T-helper 1 cell (primary cell): ENCODE measurements around the gene CDH4.

Experiments
- DNase-seq, 5 donors: peaks; one replicate each; pipeline ENCODE4 v3.0.0-alpha.2; 2012 to 2020

CDH4 gene

GRCh38 chr20:61760731-61761130, 508.7 kb downstream of the CDH4 start:
- DNase-seq: no peak

GRCh38 chr20:61761453-61762166, 509.5 kb downstream of the CDH4 start:
- no peak for DNase-seq

- no peak for DNase-seq
These were observed 510.2 kb downstream of the CDH4 start for GRCh38 chr20:61762167-61762710.

- no peak for DNase-seq
These were observed 511.1 kb downstream of the CDH4 start for GRCh38 chr20:61762886-61763739.

- no peak for DNase-seq
These were observed 511.8 kb downstream of the CDH4 start for GRCh38 chr20:61763740-61764400.

DNA sequence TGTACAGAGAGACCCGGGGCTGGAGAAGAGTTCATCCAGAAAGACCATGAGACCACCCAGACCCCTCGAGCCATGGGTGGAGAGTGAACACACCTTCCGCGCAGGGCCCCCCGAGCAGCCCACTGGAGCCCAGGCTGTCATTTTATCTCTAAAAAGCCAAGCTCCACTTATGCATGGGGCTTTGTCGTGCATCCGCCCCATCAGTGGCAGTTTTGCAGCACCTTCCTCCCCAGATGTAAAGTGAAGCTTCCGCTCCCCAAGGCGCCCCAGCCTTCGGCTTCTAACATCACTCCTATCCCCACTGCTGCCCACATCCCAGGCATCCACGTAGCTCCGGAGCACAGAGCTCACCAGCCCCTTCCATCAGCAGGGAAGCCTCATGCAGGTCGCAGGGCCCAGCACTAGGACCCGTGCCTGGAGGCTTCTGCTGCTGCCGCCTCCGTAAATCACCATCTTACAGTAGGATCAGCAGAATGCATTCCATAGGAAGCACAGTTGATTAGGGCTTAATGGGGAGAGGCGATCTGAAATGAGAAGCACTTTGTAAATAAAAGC, 512.5 kb downstream of the CDH4 start:
- no peak for DNase-seq

DNA sequence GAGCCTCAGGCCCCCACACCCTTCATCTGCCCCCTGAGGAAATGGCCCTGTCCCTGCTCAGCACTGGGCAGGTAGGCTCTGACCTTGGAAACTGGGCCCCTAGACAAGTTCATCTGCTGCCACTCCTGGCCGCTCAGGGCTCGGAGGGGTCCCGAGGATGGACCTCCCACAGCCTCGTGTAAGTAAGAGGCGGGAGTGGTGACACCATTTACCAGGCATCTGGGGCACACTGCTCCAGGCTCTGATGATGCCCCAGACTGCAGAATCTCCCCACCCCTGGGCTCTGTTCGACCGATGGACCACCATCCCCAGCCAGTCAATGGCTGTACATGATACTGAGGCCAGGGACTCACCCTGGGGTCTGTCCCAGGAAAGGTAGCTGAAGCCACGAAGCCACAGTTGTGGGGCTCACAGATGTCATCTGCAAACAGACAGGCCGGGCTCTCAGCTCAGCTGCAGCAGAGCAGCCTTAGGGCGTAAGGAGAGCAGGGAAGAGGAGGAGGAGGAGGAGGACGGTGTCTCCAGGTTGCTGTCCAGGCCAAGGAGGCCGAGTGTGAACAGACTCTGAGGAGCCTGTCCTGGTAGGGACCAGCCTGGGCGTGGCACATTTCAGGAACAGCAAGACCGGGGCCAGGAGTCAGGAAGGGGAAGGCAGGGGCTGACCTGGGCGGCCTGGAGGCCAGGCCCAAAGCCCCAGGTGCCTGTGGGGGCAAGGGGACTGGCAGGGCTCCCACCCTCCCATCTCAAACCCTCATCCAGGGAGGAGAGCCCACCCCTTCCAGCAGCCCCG, 513.2 kb downstream of the CDH4 start:
- no peak for DNase-seq

DNA sequence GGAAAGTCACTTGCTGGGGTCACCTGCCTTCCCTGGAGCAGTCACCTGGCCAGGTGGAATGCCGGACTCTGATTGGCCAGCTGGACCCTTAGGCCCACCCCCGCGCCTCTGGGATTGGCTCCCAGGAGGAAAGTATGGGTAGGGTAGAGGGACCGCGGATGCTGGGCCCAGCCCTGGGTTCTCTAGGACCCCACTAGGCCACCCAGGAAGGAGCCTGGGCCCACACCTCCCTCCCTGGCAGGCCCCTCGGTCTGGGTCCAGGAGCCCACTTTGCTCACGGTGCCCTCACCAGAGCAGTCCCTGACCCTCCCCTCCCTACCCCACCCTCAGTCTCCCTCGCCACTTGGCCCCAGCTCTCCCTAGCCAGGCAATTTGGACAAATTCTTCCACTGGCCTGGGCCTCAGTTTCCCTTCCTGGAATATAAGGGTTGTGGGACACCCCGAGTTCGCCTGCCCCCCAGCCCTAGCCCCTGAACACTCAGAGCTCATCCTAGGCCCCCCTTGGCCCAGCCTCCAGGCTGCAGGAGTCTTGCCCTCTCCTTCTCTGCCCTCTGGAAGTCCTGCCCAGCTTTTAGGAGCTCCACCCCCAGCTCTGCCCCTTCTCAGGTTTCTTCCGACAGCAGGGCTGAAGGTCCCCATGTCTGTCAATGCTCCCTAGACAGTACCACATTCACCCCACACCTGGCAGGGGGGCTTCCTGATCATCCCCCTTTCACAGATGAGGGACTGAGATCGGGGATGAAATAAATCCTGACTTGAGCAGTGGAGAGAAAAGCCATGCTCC, 514.0 kb downstream of the CDH4 start:
- DNase-seq: no peak

DNA sequence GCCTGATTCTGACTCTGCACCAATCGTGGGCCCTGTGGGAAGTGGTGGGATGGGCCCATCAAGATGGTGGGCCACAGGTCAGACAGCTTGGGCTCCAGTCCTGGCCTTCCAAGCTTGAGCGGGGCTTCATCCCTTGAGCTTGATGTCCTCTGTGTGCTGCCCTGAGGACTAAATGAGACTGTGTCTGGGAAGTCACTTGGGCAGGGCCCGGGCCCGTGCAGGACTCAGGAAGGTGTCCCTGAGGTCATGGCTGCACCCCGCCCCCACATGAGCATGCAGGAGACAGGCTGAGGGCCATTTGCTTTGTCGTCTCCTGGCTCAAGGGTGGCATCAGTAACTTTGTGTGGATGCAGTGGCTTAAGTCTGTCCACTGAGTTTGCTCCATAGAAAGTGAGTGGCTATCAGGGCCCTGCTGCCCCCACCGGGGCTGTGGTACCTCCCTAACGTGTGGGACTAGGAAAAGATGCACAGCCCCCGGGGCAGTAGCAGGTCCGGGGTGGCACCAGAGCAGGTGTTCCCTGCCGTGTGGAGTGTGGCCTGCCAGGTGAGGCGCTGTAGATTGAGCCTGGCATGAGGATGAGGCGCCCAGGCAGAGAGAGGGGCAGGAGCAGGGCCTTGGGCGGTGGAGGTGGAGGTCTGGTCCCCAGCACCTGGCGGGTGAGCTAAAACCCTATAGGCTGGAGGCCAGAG, 515.0 kb downstream of the CDH4 start:
- DNase-seq: no peak

GRCh38 chr20:61767761-61768494, 515.9 kb downstream of the CDH4 start:
- no peak for DNase-seq

DNA sequence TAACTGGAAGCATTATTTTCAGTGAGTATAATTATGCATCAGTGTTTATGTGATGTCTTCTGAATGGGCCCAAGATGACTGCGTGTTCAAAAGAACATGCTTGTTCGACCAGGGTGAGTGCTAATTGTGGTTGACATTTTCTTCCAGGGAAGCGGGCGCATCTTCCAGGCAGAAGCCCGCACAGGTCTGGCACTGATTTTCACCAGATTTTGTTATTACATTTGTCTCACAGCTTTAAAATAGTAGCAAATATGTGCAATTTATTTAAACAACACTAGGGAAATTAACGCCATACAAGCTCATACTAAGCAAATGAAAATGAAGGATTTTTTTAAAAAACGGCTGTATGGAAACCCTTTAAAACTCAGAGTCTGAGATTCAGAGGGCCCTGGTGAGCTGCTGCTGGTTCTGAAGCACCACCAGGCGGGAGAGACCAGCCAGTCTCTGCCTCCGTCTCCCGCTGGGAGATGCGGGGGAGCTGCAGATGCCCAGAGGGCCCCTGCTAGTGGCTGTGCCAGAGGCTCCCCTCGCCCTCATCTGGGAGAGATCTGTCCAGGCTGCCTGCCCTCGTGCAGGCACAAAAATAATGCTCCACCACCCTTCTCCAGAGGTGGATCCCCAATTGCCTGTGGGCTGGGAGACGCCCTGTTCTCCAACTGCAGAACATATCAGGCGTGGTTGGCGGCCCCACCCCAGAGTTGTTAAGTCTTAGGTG, 516.7 kb downstream of the CDH4 start:
- DNase-seq: no peak

GRCh38 chr20:61769286-61769832, 517.3 kb downstream of the CDH4 start:
- DNase-seq: no peak

DNA sequence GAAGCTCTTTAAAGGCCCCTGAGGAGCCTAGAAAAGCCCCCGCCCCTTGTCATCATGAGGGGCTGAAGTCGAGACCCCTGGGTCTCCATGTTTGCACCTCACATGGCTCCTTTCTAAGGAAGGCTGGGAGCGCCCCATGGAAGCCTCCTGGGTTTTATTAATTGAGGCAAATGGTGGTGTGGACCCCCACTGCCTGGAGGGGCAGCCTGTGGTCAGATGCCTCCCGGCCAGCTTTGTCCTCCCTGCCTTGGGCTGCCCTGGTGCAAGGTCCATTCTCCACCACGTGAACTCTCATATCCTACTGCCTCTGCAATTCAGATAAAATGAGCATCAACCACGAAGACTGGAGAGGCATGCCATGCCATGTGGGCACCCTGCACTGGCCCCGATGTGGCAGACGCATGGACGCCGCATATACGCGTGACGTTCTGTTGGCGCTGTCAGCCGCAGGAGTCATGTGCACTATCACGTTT, 518.1 kb downstream of the CDH4 start:
- DNase-seq: no peak

DNA sequence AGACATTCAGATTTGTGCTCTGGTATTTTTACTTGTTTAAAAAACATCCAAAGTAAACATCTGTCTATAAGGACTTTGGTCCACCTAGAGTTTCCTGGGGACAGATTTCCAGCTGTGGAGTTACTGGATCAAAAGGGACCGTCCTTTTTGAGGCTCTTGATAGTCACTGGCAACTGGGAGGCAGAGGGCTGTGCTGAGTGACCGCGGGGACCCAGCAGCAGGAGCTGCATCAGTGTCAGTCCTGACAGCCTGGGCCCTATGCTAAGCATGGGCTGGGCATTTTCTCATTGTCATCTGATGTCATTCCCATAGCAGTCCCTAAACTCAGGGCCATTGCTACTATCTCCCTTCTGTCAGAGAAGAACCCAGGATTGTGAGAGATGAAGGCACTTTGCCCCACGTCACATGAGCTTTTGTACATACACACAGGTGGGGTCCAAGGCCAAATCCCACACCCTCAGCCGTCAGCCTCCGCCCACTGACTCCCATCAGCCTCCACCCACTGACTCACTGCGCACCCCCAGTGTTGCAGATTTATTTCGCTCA, 519.8 kb downstream of the CDH4 start:
- no peak for DNase-seq

GRCh38 chr20:61772828-61773631, 521.0 kb downstream of the CDH4 start:
- no peak for DNase-seq

- DNase-seq: no peak
These were observed 522.0 kb downstream of the CDH4 start for GRCh38 chr20:61773926-61774587.

GRCh38 chr20:61775423-61775822, 523.4 kb downstream of the CDH4 start:
- DNase-seq: no peak
